Colonic mucosa (tissue), 4 donors: ENCODE measurements around the gene OGG1. TPM values are rescaled to one million over a fixed set of nuclear protein-coding genes. Genes with fewer than 3 reads are reported as not detected.

ENCODE experiments used
- DNase-seq: peaks from one replicate; pipeline ENCODE4 v3.0.0-alpha.2; 2020
- H3K27ac ChIP-seq: fragments of 200-600 bp; one replicate; pipeline ENCODE4 v1.8.0; 2021
- H3K27me3 ChIP-seq: fragments of 200-600 bp; one replicate; pipeline ENCODE4 v1.8.0; 2021
- H3K36me3 ChIP-seq: fragments of 200-600 bp; one replicate; pipeline ENCODE4 v1.8.0; 2021
- H3K4me1 ChIP-seq: fragments of 200-600 bp; one replicate; pipeline ENCODE4 v1.8.0; 2021; ENCODE audit warnings: mild to moderate bottlenecking
- H3K4me3 ChIP-seq: fragments of 200-600 bp; one replicate; pipeline ENCODE4 v1.8.0; 2021
- H3K9ac ChIP-seq, 2 donors: one replicate each; pipeline ENCODE4 v1.7.0; 2013; ENCODE audit warnings: control low read depth in 2 of 2, low read depth in 2 of 2, low read length in 2 of 2
- H3K9me3 ChIP-seq: fragments of 200-600 bp; one replicate; pipeline ENCODE4 v1.8.0; 2021
- CTCF ChIP-seq: fragments of 200-600 bp; IDR thresholded peaks from one replicate; pipeline ENCODE4 v1.8.0; 2022; ENCODE audit warnings: antibody characterized with exemption, mild to moderate bottlenecking
- intact Hi-C: fragments of 100-400 bp; cut with DNase I; formaldehyde crosslinking; loops from one replicate; pipeline ENCODE4 v1.14.1; 2022
- total RNA-seq, 2 donors: library from RNA; stranded (reverse); fragmentation: NEBNext Ultra II Directional in 1 of 2; extraction: Animal tissue kit (Norgen Biotek cat#: 25700) in 1 of 2; gene quantifications; one replicate each; pipeline ENCODE4 v1.2.1, GENCODE V29; 2021
- donor health status: healthy.
- donor health status: DM: no; HTN: no; CAD: no.
- donor health status: DM: no; HTN: no; CAD: no.

The OGG1 gene
- total RNA-seq, 2 donors from 2014 or later = 19.1 to 24.9 TPM

- no peak for DNase-seq
- Histone ChIP-seq H3K4me1 (no peaks in the 10 kb centered on the region), H3K9me3 (no peaks in the 10 kb centered on the region), H3K9ac (no peak overlapping the region), H3K27me3 (no peaks in the 10 kb centered on the region), H3K27ac (peak overlapping the region; percentile 24), H3K4me3 (no peak overlapping the region), H3K36me3 (no peaks in the 10 kb centered on the region)
- TF ChIP-seq CTCF = no peak
- intact Hi-C loops = no loop called here
Observed at GRCh38 chr3:9779075-9779593, 29.4 kb downstream of the OGG1 start.

GRCh38 chr3:9779721-9780457, 30.1 kb downstream of the OGG1 start:
- H3K4me1 ChIP-seq = no peaks in the 10 kb centered on the region
- intact Hi-C loops = no loop called here
- H3K36me3 ChIP-seq = no peaks in the 10 kb centered on the region
- no peak for DNase-seq
- no peak for TF ChIP-seq CTCF
- no peak overlapping the region for H3K4me3 ChIP-seq
- no peaks in the 10 kb centered on the region for H3K9me3 ChIP-seq
- H3K27me3 ChIP-seq = no peaks in the 10 kb centered on the region
- no peak overlapping the region for H3K9ac ChIP-seq
- no peak overlapping the region for H3K27ac ChIP-seq

- Histone ChIP-seq H3K4me3 (no peak overlapping the region), H3K9me3 (no peaks in the 10 kb centered on the region), H3K27ac (no peak overlapping the region), H3K9ac (no peak overlapping the region), H3K4me1 (no peaks in the 10 kb centered on the region), H3K27me3 (no peaks in the 10 kb centered on the region), H3K36me3 (no peaks in the 10 kb centered on the region)
- intact Hi-C loops = no loop called here
- no peak for DNase-seq
- TF ChIP-seq CTCF = no peak
Observed at GRCh38 chr3:9780458-9780812, 30.7 kb downstream of the OGG1 start.

GRCh38 chr3:9780910-9781309, 31.2 kb downstream of the OGG1 start:
- H3K27me3 ChIP-seq = no peaks in the 10 kb centered on the region
- intact Hi-C loops = no loop called here
- no peak overlapping the region for H3K4me3 ChIP-seq
- H3K36me3 ChIP-seq = no peaks in the 10 kb centered on the region
- H3K9me3 ChIP-seq = no peaks in the 10 kb centered on the region
- no peak for TF ChIP-seq CTCF
- H3K4me1 ChIP-seq = no peaks in the 10 kb centered on the region
- no peak for DNase-seq
- no peak overlapping the region for H3K27ac ChIP-seq
- H3K9ac ChIP-seq = no peak overlapping the region

- no peak overlapping the region for H3K4me3 ChIP-seq
- H3K27me3 ChIP-seq = no peaks in the 10 kb centered on the region
- no peaks in the 10 kb centered on the region for H3K36me3 ChIP-seq
- no peak for TF ChIP-seq CTCF
- no peaks in the 10 kb centered on the region for H3K9me3 ChIP-seq
- H3K9ac ChIP-seq = no peak overlapping the region
- no peak overlapping the region for H3K27ac ChIP-seq
- DNase-seq = no peak
- intact Hi-C loops = no loop called here
- no peaks in the 10 kb centered on the region for H3K4me1 ChIP-seq
Observed at GRCh38 chr3:9781551-9781950, 31.8 kb downstream of the OGG1 start.
